Keratinocyte (primary cell): ENCODE results near the gene SGMS2. TPM values are rescaled to one million over a fixed set of nuclear protein-coding genes. Genes with fewer than 3 reads are reported as not detected.

Source experiments
- DNase-seq: peaks from one replicate; pipeline ENCODE4 v3.0.0-alpha.2; 2011; ENCODE audit warnings: low read depth, missing footprints, low spot score
- FAIRE-seq: peaks from 2 replicates; lab custom pipeline; 2011; peaks lifted over from hg19 to GRCh38; lab: Jason Lieb, UNC
- H2AFZ ChIP-seq: 2 replicates; pipeline ENCODE4 v1.6.0; 2012; ENCODE audit warnings: low read length, control low read depth, inconsistent platforms; ENCODE audit not compliant: control insufficient read depth
- H3K27ac ChIP-seq: 2 replicates; pipeline ENCODE4 v1.5.1; 2011; ENCODE audit warnings: low read length; ENCODE audit not compliant: control insufficient read depth, insufficient read depth
- H3K27me3 ChIP-seq: 3 replicates; pipeline ENCODE4 v1.6.0; 2011; ENCODE audit warnings: low read length; ENCODE audit not compliant: control insufficient read depth, insufficient read depth; ENCODE audit errors: extremely low read depth
- H3K36me3 ChIP-seq, 2 experiments: 2 replicates in 1 of 2; 3 replicates in 1 of 2; pipeline ENCODE4 v1.5.1; 2011; ENCODE audit warnings: low read length in 2 of 2, mild to moderate bottlenecking in 1 of 2; ENCODE audit not compliant: control insufficient read depth in 2 of 2, insufficient read depth in 2 of 2; ENCODE audit errors: extremely low read depth in 1 of 2
- H3K4me1 ChIP-seq: 3 replicates; pipeline ENCODE4 v1.5.1; 2011; ENCODE audit warnings: low read length; ENCODE audit not compliant: control insufficient read depth, insufficient read depth; ENCODE audit errors: extremely low read depth
- H3K4me2 ChIP-seq: 3 replicates; pipeline ENCODE4 v1.6.0; 2011; ENCODE audit warnings: low read depth, low read length; ENCODE audit not compliant: control insufficient read depth, insufficient read depth; ENCODE audit errors: extremely low read depth
- H3K4me3 ChIP-seq, 3 experiments: fragments of 200-600 bp in 1 of 3; sonication (generic) in 1 of 3; 2 replicates in 2 of 3; 3 replicates in 1 of 3; pipeline ENCODE4 v1.5.1; 2011 to 2016; ENCODE audit warnings: low read length in 3 of 3, mild to moderate bottlenecking in 3 of 3, control low read depth in 2 of 3, inconsistent platforms in 1 of 3, low read depth in 1 of 3, mixed read lengths in 1 of 3, mixed run types in 1 of 3, moderate library complexity in 1 of 3; ENCODE audit not compliant: control insufficient read depth in 2 of 3, insufficient read depth in 2 of 3; ENCODE audit errors: extremely low read depth in 1 of 3
- H3K79me2 ChIP-seq: 2 replicates; pipeline ENCODE4 v1.6.0; 2012; ENCODE audit warnings: low read length; ENCODE audit not compliant: control insufficient read depth, insufficient read depth
- H3K9ac ChIP-seq: 3 replicates; pipeline ENCODE4 v1.6.0; 2011; ENCODE audit warnings: low read length; ENCODE audit not compliant: control insufficient read depth, insufficient read depth; ENCODE audit errors: extremely low read depth
- H3K9me1 ChIP-seq: 3 replicates; pipeline ENCODE4 v1.6.0; 2011; ENCODE audit warnings: low read length; ENCODE audit not compliant: control insufficient read depth, insufficient read depth; ENCODE audit errors: extremely low read depth
- H3K9me3 ChIP-seq: 2 replicates; pipeline ENCODE4 v1.5.1; 2012; ENCODE audit warnings: low read depth, low read length; ENCODE audit not compliant: control insufficient read depth
- H4K20me1 ChIP-seq: 3 replicates; pipeline ENCODE4 v1.6.0; 2011; ENCODE audit warnings: low read length; ENCODE audit not compliant: control insufficient read depth, insufficient read depth; ENCODE audit errors: extremely low read depth
- EZH2 ChIP-seq: IDR thresholded peaks from one replicate; pipeline ENCODE4 v1.6.1; 2012; ENCODE audit warnings: inconsistent platforms, mild to moderate bottlenecking, low read length, moderate library complexity
- dilution Hi-C: fragments of 300-500 bp; cut with MboI; formaldehyde crosslinking; loops from one replicate; pipeline ENCODE4 v1.7.0; 2020; ENCODE audit warnings: low sequenced_read_pairs; ENCODE audit not compliant: extremely low pct_ligation_motif_present
- polyA plus RNA-seq, 5 experiments: library from polyadenylated mRNA; depleted of rRNA in 3 of 5; stranded (reverse) in 3 of 5; stranded (forward) in 1 of 5; unstranded in 1 of 5; fragments of >200 nt; gene quantifications; 1 replicate in 1 of 5; 2 replicates in 3 of 5; 3 replicates in 1 of 5; pipeline versions ENCODE4 v1.2.1 to v1.2.3, GENCODE V29; 2011 to 2012; ENCODE audit warnings: missing spikeins in 2 of 5, low read depth in 1 of 5, low replicate concordance in 1 of 5
- TF ChIP-seq, protein P1 (sequence below), 3 experiments: IDR thresholded peaks in 1 of 3; conservative IDR thresholded peaks in 1 of 3; optimal IDR thresholded peaks in 1 of 3; 2 replicates in 2 of 3; 3 replicates in 1 of 3; pipeline versions ENCODE3 to v1.5.1; 2011; ENCODE audit warnings: low read length in 3 of 3, mild to moderate bottlenecking in 3 of 3, moderate library complexity in 2 of 3, control low read depth in 1 of 3, inconsistent platforms in 1 of 3; ENCODE audit not compliant: insufficient read depth in 2 of 3; ENCODE audit errors: extremely low read depth in 1 of 3

The SGMS2 gene
- polyA plus RNA-seq, 1 donor (not counting 4 experiments of a cell fraction or from before 2014, with no cell fraction given), result 38.5 TPM

GRCh38 chr4:107870916-107871786, 46.4 kb downstream of the SGMS2 start:
- Histone ChIP-seq H4K20me1 (no peaks in the 10 kb centered on the region), H3K9me1 (no peaks in the 10 kb centered on the region), H3K4me2 (no peak overlapping the region), H3K9ac (no peak overlapping the region), H3K4me1 (peaks cover 6% of the 10 kb centered on the region), H3K9me3 (no peaks in the 10 kb centered on the region), H3K36me3 (no peaks in the 10 kb centered on the region), H3K79me2 (no peaks in the 10 kb centered on the region), H3K27ac (no peak overlapping the region), H3K4me3 (no peak overlapping the region), H2AFZ (no peak overlapping the region), H3K27me3 (no peaks in the 10 kb centered on the region)
- dilution Hi-C loops, result no loop called here
- no peak for FAIRE-seq
- DNase-seq, result no peak
- TF ChIP-seq, protein P1, sequence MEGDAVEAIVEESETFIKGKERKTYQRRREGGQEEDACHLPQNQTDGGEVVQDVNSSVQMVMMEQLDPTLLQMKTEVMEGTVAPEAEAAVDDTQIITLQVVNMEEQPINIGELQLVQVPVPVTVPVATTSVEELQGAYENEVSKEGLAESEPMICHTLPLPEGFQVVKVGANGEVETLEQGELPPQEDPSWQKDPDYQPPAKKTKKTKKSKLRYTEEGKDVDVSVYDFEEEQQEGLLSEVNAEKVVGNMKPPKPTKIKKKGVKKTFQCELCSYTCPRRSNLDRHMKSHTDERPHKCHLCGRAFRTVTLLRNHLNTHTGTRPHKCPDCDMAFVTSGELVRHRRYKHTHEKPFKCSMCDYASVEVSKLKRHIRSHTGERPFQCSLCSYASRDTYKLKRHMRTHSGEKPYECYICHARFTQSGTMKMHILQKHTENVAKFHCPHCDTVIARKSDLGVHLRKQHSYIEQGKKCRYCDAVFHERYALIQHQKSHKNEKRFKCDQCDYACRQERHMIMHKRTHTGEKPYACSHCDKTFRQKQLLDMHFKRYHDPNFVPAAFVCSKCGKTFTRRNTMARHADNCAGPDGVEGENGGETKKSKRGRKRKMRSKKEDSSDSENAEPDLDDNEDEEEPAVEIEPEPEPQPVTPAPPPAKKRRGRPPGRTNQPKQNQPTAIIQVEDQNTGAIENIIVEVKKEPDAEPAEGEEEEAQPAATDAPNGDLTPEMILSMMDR (optimal IDR thresholded peaks at IDR 0.05 in 1 of 3, IDR thresholded peaks at IDR 0.05 in 1 of 3, conservative IDR thresholded peaks at IDR 0.05 in 1 of 3; ENCODE audit: extremely low read depth in 1 of 3, insufficient read depth in 2 of 3, low read length in 3 of 3), result no peak
- no peak for TF ChIP-seq EZH2

DNA sequence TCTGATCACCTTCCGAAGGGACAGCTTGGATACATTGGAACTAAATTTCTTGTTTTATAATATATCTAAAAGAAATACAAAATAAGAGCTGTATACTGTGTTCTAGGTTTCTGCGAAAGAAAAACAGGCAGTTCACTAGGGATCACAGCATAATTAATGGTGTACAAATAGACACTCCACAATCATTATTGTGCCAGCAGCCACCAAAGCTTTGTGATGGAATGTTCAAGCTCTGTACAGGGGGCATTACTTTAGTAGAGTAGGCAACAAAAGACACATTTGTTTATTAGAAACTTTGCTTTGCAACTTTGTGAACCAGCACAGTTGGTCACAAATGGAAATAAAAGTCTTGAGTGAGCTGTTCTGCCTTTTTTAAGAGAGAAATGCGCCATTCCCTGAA, 49.3 kb downstream of the SGMS2 start:
- no peak for FAIRE-seq
- dilution Hi-C loops, result no loop called here

More for the DNA sequence above, 49.3 kb downstream of the SGMS2 start:
- no peaks in the 10 kb centered on the region for H3K27me3 ChIP-seq
- no peaks in the 10 kb centered on the region for H4K20me1 ChIP-seq
- peaks cover 7% of the 10 kb centered on the region for H3K4me1 ChIP-seq
- H2AFZ ChIP-seq, result no peak overlapping the region
- no peak overlapping the region for H3K27ac ChIP-seq
- no peak for DNase-seq
- H3K9ac ChIP-seq, result no peak overlapping the region
- H3K9me3 ChIP-seq, result no peaks in the 10 kb centered on the region
- no peaks in the 10 kb centered on the region for H3K9me1 ChIP-seq
- H3K4me3 ChIP-seq, result no peak overlapping the region
- H3K36me3 ChIP-seq, result no peaks in the 10 kb centered on the region
- TF ChIP-seq EZH2, result no peak
- TF ChIP-seq, protein P1 (optimal IDR thresholded peaks at IDR 0.05 in 1 of 3, IDR thresholded peaks at IDR 0.05 in 1 of 3, conservative IDR thresholded peaks at IDR 0.05 in 1 of 3; ENCODE audit: extremely low read depth in 1 of 3, insufficient read depth in 2 of 3, low read length in 3 of 3), result no peak
- H3K79me2 ChIP-seq, result no peaks in the 10 kb centered on the region
- H3K4me2 ChIP-seq, result no peak overlapping the region
